ENCODE results near the gene INTS13. TPM values are rescaled to one million over a fixed set of nuclear protein-coding genes. Genes with fewer than 3 reads are reported as not detected.
A peak's percentile ranks its signal among the peaks of the same experiment; 100 is the strongest.
"Not testable (repeated sequence)": the region's sequence is repeated elsewhere in the genome, so short reads cannot be mapped to it uniquely, and the experiment has no call there.

Gene INTS13
- total RNA-seq, 1 donor from 2014 or later = 23.3 TPM

GRCh38 chr12:26919216-26919555 is 18.6 kb downstream of the INTS13 start:
- H3K9me3 Mint-ChIP-seq (ENCODE audit: low read depth) = no peaks in the 10 kb centered on the region
- H3K27me3 Mint-ChIP-seq (ENCODE audit: low read depth) = no peaks in the 10 kb centered on the region
- H3K4me3 Mint-ChIP-seq (ENCODE audit: unreplicated experiment) = no peak overlapping the region
- H3K27ac Mint-ChIP-seq (ENCODE audit: unreplicated experiment) = peak overlapping the region; percentile 61
- DNase-seq (ENCODE audit: low spot score) = no peak
- peaks cover 15% of the 10 kb centered on the region for H3K4me1 Mint-ChIP-seq (ENCODE audit: low read depth)
- H3K36me3 Mint-ChIP-seq (ENCODE audit: low read depth) = peaks cover 17% of the 10 kb centered on the region
- TF ChIP-seq, protein P1, sequence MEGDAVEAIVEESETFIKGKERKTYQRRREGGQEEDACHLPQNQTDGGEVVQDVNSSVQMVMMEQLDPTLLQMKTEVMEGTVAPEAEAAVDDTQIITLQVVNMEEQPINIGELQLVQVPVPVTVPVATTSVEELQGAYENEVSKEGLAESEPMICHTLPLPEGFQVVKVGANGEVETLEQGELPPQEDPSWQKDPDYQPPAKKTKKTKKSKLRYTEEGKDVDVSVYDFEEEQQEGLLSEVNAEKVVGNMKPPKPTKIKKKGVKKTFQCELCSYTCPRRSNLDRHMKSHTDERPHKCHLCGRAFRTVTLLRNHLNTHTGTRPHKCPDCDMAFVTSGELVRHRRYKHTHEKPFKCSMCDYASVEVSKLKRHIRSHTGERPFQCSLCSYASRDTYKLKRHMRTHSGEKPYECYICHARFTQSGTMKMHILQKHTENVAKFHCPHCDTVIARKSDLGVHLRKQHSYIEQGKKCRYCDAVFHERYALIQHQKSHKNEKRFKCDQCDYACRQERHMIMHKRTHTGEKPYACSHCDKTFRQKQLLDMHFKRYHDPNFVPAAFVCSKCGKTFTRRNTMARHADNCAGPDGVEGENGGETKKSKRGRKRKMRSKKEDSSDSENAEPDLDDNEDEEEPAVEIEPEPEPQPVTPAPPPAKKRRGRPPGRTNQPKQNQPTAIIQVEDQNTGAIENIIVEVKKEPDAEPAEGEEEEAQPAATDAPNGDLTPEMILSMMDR (IDR thresholded peaks at IDR 0.05) = no peak

- Mint-ChIP-seq H3K9me3 (ENCODE audit: low read depth) (no peaks in the 10 kb centered on the region), H3K36me3 (ENCODE audit: low read depth) (peaks cover 17% of the 10 kb centered on the region), H3K4me3 (ENCODE audit: unreplicated experiment) (no peak overlapping the region), H3K27ac (ENCODE audit: unreplicated experiment) (peak overlapping the region; percentile 61), H3K27me3 (ENCODE audit: low read depth) (no peaks in the 10 kb centered on the region), H3K4me1 (ENCODE audit: low read depth) (peaks cover 15% of the 10 kb centered on the region)
- no peak for DNase-seq (ENCODE audit: low spot score)
- TF ChIP-seq, protein P1 (IDR thresholded peaks at IDR 0.05) = peak; percentile 74
These were observed 19.2 kb downstream of the INTS13 start for GRCh38 chr12:26918321-26919215.

DNA sequence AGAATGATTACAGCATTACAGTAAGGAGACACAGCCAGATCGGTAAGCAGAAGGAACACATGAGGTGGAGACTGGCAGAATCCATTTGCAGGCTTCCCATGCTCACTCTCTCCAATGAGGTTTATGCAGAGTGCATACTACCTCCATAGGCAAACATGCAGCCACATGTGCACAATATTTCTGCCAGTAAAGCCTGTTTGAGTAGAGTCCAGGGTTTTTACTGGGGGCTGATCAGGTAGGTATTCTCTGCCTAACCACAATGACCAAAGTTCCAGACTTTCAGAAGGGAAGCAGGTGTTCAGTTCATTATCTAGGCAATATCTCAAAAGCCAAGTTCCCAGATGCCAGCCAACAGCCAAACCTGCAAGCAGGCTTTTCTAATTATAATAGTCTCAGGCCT is 31.1 kb downstream of the INTS13 start:
- Mint-ChIP-seq H3K27ac (ENCODE audit: unreplicated experiment) (no peak overlapping the region), H3K9me3 (ENCODE audit: low read depth) (peaks cover 12% of the 10 kb centered on the region), H3K27me3 (ENCODE audit: low read depth) (no peaks in the 10 kb centered on the region), H3K36me3 (ENCODE audit: low read depth) (peaks cover 30% of the 10 kb centered on the region), H3K4me1 (ENCODE audit: low read depth) (no peaks in the 10 kb centered on the region), H3K4me3 (ENCODE audit: unreplicated experiment) (no peak overlapping the region)
- TF ChIP-seq, protein P1 (IDR thresholded peaks at IDR 0.05) = no peak
- no peak for DNase-seq (ENCODE audit: low spot score)

GRCh38 chr12:26906024-26906423 is 31.8 kb downstream of the INTS13 start:
- DNase-seq (ENCODE audit: low spot score) = no peak
- no peak overlapping the region for H3K27ac Mint-ChIP-seq (ENCODE audit: unreplicated experiment)
- no peak overlapping the region for H3K4me3 Mint-ChIP-seq (ENCODE audit: unreplicated experiment)
- peaks cover 32% of the 10 kb centered on the region for H3K36me3 Mint-ChIP-seq (ENCODE audit: low read depth)
- H3K4me1 Mint-ChIP-seq (ENCODE audit: low read depth) = no peaks in the 10 kb centered on the region
- H3K27me3 Mint-ChIP-seq (ENCODE audit: low read depth) = no peaks in the 10 kb centered on the region
- peaks cover 12% of the 10 kb centered on the region for H3K9me3 Mint-ChIP-seq (ENCODE audit: low read depth)
- TF ChIP-seq, protein P1 (IDR thresholded peaks at IDR 0.05) = no peak

- peaks cover 12% of the 10 kb centered on the region for H3K9me3 Mint-ChIP-seq (ENCODE audit: low read depth)
- peaks cover 45% of the 10 kb centered on the region for H3K36me3 Mint-ChIP-seq (ENCODE audit: low read depth)
- not testable (repeated sequence) for DNase-seq (ENCODE audit: low spot score); H3K4me1 Mint-ChIP-seq (ENCODE audit: low read depth); H3K4me3 Mint-ChIP-seq (ENCODE audit: unreplicated experiment); H3K27me3 Mint-ChIP-seq (ENCODE audit: low read depth); H3K27ac Mint-ChIP-seq (ENCODE audit: unreplicated experiment)
These were observed 34.4 kb downstream of the INTS13 start for GRCh38 chr12:26903396-26903795.

DNA sequence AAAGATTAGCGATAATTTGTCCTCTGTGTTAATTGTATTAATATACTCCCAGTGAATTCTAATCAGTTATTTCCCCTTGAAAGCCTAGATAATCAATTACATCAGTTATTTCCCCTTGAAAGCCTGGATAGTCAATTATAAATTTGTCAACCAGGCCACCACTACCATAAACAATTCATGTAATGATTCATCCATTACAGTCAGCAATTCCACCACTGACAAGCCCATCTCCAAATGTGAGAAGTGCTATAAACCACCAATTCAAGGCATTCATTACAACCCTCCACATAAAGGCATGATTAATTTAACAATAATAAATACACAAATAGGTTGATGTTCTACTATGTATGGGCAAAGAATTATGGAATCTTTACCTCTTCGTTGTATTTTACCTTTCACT is 40.9 kb downstream of the INTS13 start:
- Mint-ChIP-seq H3K36me3 (ENCODE audit: low read depth) (peaks cover 24% of the 10 kb centered on the region), H3K4me3 (ENCODE audit: unreplicated experiment) (no peak overlapping the region), H3K27me3 (ENCODE audit: low read depth) (no peaks in the 10 kb centered on the region), H3K27ac (ENCODE audit: unreplicated experiment) (no peak overlapping the region), H3K9me3 (ENCODE audit: low read depth) (peaks cover 2% of the 10 kb centered on the region), H3K4me1 (ENCODE audit: low read depth) (no peaks in the 10 kb centered on the region)
- DNase-seq (ENCODE audit: low spot score) = no peak
- TF ChIP-seq, protein P1 (IDR thresholded peaks at IDR 0.05) = no peak

All from chondrocyte (in vitro differentiated cells).